SK-N-SH (cell line): ENCODE measurements around the gene RASGRP4.

Experiments used
- POLR2AphosphoS5 ChIP-seq: IDR thresholded peaks from 2 replicates; pipeline ENCODE4 v1.6.1; 2012; ENCODE audit warnings: low read depth, low read length
- TAF1 ChIP-seq: IDR thresholded peaks from 2 replicates; pipeline ENCODE4 v1.6.1; 2012; ENCODE audit warnings: low read depth, mild to moderate bottlenecking, low read length, moderate library complexity, borderline replicate concordance
- TEAD4 ChIP-seq: IDR thresholded peaks from 2 replicates; pipeline ENCODE4 v1.4.0; 2012; ENCODE audit warnings: mild to moderate bottlenecking, borderline replicate concordance; ENCODE audit not compliant: insufficient read depth
- TF ChIP-seq, protein P1 (sequence below): fragments of 200-600 bp; sonication (generic); IDR thresholded peaks from 2 replicates; pipeline ENCODE4 v1.6.1; 2017; ENCODE audit warnings: antibody characterized with exemption, mild to moderate bottlenecking, moderate library complexity
- TF ChIP-seq, protein P2 (sequence below): IDR thresholded peaks from 2 replicates; pipeline ENCODE4; 2012
- TF ChIP-seq, protein P3 (sequence below): IDR thresholded peaks from 2 replicates; pipeline ENCODE4 v1.6.1; 2012; ENCODE audit warnings: mild to moderate bottlenecking, low read depth, low read length, moderate library complexity

DNA sequence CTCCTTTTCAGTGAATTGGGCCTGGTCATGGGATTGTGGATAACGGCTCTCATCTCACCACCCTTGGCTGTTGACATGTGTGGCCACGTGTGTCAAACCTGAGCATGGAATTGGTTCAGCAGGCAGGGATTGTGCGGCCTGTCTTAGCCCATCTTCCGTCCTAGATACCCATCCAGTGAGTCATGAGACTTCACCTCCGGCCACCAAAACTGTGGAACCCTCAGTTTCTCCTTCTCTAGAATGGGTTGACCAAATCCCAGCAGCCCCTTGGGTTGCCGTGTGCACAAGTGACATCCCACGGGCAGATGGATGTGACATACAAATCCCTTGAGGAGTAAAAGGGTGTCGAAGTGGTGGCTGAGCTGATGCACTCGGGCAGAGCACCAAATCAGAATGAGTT lies 44.9 kb downstream of the RASGRP4 start:
- TF ChIP-seq, protein P1, sequence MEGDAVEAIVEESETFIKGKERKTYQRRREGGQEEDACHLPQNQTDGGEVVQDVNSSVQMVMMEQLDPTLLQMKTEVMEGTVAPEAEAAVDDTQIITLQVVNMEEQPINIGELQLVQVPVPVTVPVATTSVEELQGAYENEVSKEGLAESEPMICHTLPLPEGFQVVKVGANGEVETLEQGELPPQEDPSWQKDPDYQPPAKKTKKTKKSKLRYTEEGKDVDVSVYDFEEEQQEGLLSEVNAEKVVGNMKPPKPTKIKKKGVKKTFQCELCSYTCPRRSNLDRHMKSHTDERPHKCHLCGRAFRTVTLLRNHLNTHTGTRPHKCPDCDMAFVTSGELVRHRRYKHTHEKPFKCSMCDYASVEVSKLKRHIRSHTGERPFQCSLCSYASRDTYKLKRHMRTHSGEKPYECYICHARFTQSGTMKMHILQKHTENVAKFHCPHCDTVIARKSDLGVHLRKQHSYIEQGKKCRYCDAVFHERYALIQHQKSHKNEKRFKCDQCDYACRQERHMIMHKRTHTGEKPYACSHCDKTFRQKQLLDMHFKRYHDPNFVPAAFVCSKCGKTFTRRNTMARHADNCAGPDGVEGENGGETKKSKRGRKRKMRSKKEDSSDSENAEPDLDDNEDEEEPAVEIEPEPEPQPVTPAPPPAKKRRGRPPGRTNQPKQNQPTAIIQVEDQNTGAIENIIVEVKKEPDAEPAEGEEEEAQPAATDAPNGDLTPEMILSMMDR, result no peak
- TF ChIP-seq, protein P2, sequence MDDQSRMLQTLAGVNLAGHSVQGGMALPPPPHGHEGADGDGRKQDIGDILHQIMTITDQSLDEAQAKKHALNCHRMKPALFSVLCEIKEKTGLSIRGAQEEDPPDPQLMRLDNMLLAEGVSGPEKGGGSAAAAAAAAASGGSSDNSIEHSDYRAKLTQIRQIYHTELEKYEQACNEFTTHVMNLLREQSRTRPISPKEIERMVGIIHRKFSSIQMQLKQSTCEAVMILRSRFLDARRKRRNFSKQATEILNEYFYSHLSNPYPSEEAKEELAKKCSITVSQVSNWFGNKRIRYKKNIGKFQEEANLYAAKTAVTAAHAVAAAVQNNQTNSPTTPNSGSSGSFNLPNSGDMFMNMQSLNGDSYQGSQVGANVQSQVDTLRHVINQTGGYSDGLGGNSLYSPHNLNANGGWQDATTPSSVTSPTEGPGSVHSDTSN, result no peak
- no peak for TF ChIP-seq TAF1
- TF ChIP-seq POLR2AphosphoS5, result no peak
- TF ChIP-seq, protein P3, sequence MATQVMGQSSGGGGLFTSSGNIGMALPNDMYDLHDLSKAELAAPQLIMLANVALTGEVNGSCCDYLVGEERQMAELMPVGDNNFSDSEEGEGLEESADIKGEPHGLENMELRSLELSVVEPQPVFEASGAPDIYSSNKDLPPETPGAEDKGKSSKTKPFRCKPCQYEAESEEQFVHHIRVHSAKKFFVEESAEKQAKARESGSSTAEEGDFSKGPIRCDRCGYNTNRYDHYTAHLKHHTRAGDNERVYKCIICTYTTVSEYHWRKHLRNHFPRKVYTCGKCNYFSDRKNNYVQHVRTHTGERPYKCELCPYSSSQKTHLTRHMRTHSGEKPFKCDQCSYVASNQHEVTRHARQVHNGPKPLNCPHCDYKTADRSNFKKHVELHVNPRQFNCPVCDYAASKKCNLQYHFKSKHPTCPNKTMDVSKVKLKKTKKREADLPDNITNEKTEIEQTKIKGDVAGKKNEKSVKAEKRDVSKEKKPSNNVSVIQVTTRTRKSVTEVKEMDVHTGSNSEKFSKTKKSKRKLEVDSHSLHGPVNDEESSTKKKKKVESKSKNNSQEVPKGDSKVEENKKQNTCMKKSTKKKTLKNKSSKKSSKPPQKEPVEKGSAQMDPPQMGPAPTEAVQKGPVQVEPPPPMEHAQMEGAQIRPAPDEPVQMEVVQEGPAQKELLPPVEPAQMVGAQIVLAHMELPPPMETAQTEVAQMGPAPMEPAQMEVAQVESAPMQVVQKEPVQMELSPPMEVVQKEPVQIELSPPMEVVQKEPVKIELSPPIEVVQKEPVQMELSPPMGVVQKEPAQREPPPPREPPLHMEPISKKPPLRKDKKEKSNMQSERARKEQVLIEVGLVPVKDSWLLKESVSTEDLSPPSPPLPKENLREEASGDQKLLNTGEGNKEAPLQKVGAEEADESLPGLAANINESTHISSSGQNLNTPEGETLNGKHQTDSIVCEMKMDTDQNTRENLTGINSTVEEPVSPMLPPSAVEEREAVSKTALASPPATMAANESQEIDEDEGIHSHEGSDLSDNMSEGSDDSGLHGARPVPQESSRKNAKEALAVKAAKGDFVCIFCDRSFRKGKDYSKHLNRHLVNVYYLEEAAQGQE, result no peak
- no peak for TF ChIP-seq TEAD4
